ENCODE data around the gene MMRN2. TPM values are rescaled to one million over a fixed set of nuclear protein-coding genes. Genes with fewer than 3 reads are reported as not detected.

Gene MMRN2
- polyA plus RNA-seq, 1 of the 3 experiments (the other 2 are of a cell fraction), result 0.05 TPM

DNA sequence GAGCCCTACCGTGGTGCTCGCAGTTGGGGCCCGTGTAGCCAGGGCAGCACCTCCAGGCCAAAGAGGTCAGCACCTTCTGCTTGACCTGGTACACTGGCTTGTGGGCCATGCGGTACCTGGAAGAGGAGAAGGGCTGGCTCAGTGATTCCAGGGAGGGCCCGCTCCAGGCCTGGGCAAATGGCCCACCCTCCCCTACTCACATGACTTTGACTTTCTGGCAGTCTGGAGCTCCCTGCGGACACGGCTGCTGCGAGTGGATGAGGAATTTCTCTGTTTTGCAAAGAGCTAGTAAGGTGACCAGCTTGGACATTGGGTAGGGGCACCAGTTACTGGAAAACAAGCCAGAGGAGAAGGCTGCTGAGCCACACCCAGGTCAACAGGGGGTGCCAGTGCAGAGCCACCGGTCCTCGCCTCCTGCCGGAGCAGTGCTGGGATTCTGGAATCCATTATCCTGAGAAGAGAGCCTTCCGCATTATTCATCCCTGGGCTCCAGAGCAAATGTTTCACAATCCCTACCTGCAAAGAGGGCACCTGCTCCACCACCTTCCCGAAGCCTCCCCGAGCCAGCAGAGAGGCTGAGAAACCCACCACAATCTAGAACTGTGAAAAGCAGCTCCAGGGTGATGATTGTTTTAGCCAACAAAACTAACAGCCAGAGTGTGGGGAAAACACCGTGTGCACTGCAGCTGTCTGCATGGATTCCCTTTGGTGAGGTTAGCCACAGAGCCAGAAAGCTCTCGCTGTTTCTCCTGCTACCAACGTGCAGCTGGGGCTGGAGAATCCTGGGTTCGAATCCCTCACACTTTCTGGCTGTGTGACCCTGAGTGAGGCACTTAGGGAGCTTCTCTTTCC is 11.8 kb downstream of the MMRN2 start:
- DNase-seq, result peak; percentile 68
- H3K27me3 ChIP-seq (ENCODE audit: insufficient read depth), result no peaks in the 10 kb centered on the region
- no peaks in the 10 kb centered on the region for H3K36me3 ChIP-seq (replicated peaks in 1 of 2; ENCODE audit: control insufficient read depth in 1 of 2, insufficient read depth in 2 of 2, low read length in 1 of 2)
- no peak overlapping the region for H3K4me3 ChIP-seq (ENCODE audit: low read depth in 2 of 2, low read length in 1 of 2)
- H3K9ac ChIP-seq, result no peak overlapping the region
- no peak overlapping the region for H3K4me2 ChIP-seq
- no peaks in the 10 kb centered on the region for H3K9me3 ChIP-seq
- ChIA-PET POLR2A (interaction anchor here (0.7 kb wide), 1 partner anchor 233 kb away, joined by 3 read pairs; no protein-coding TSS in a partner anchor), CTCF (interaction anchor here (0.7 to 1.9 kb wide), 11 partner anchors 9 to 259 kb away, joined by 3 to 9 read pairs (median 3); no protein-coding TSS in a partner anchor)
- H3K79me2 ChIP-seq (ENCODE audit: insufficient read depth), result no peaks in the 10 kb centered on the region
- H4K20me1 ChIP-seq (ENCODE audit: insufficient read depth), result no peaks in the 10 kb centered on the region
- no peak for TF ChIP-seq TAF1 (IDR thresholded peaks at IDR 0.05; ENCODE audit: borderline replicate concordance, low read depth, low read length)
- TF ChIP-seq CTCF (IDR thresholded peaks at IDR 0.05), result peak; percentile 27
- TF ChIP-seq RAD21 (IDR thresholded peaks at IDR 0.05; ENCODE audit: low read length), result peak; percentile 59
- TF ChIP-seq TEAD4 (IDR thresholded peaks at IDR 0.05; ENCODE audit: borderline replicate concordance, insufficient read depth), result no peak
- no peak for TF ChIP-seq MXI1 (IDR thresholded peaks at IDR 0.05; ENCODE audit: low read depth, low read length)
- no peak for TF ChIP-seq USF2 (IDR thresholded peaks at IDR 0.05; ENCODE audit: borderline replicate concordance, low read depth, low read length)
- no peak for TF ChIP-seq CHD2 (IDR thresholded peaks at IDR 0.05; ENCODE audit: low read length, partially characterized antibody)
- H3K9me2 ChIP-seq, result no peaks in the 10 kb centered on the region
- peaks cover 0 to 18% of the 10 kb centered on the region in 2 experiments; a peak in 1 of 4 replicates for H3K4me1 ChIP-seq (ENCODE audit: control insufficient read depth in 1 of 2, insufficient read depth in 2 of 2, low read depth in 1 of 2, low read length in 1 of 2)
- WGBS (ENCODE audit: low lambda C conversion rate), result 79% methylated on average over 11 of the region's 18 CpGs
- no peaks in the 10 kb centered on the region for H3F3A ChIP-seq (replicated peaks; ENCODE audit: insufficient read depth)
- H3K27ac ChIP-seq (ENCODE audit: low read depth in 2 of 2, low read length in 1 of 2), result no peak overlapping the region; a peak in 1 of 4 replicates
- H2AFZ ChIP-seq (ENCODE audit: low read depth), result no peak overlapping the region

GRCh38 chr10:86944907-86945306 is 12.5 kb downstream of the MMRN2 start:
- 82% methylated on average over 3 of the region's 3 CpGs for WGBS (ENCODE audit: low lambda C conversion rate)
- ChIA-PET POLR2A (no interaction called here), CTCF (interaction anchor here (0.7 to 1.8 kb wide), 9 partner anchors 13 to 259 kb away, joined by 3 to 9 read pairs (median 3); no protein-coding TSS in a partner anchor)
- Histone ChIP-seq H3K4me2 (no peak overlapping the region), H3K4me3 (ENCODE audit: low read depth in 2 of 2, low read length in 1 of 2) (no peak overlapping the region), H3F3A (replicated peaks; ENCODE audit: insufficient read depth) (no peaks in the 10 kb centered on the region), H3K36me3 (replicated peaks in 1 of 2; ENCODE audit: control insufficient read depth in 1 of 2, insufficient read depth in 2 of 2, low read length in 1 of 2) (no peaks in the 10 kb centered on the region), H3K9me3 (no peaks in the 10 kb centered on the region), H2AFZ (ENCODE audit: low read depth) (no peak overlapping the region), H3K9ac (no peak overlapping the region), H4K20me1 (ENCODE audit: insufficient read depth) (no peaks in the 10 kb centered on the region), H3K27me3 (ENCODE audit: insufficient read depth) (no peaks in the 10 kb centered on the region), H3K4me1 (ENCODE audit: control insufficient read depth in 1 of 2, insufficient read depth in 2 of 2, low read depth in 1 of 2, low read length in 1 of 2) (peaks cover 0 to 18% of the 10 kb centered on the region in 2 experiments; a peak in 1 of 4 replicates), H3K79me2 (ENCODE audit: insufficient read depth) (no peaks in the 10 kb centered on the region), H3K9me2 (no peaks in the 10 kb centered on the region), H3K27ac (ENCODE audit: low read depth in 2 of 2, low read length in 1 of 2) (no peak overlapping the region)
- DNase-seq, result no peak
- no peak for TF ChIP-seq TAF1 (IDR thresholded peaks at IDR 0.05; ENCODE audit: borderline replicate concordance, low read depth, low read length)
- TF ChIP-seq JUND (IDR thresholded peaks at IDR 0.05), result no peak
- TF ChIP-seq, protein P1, sequence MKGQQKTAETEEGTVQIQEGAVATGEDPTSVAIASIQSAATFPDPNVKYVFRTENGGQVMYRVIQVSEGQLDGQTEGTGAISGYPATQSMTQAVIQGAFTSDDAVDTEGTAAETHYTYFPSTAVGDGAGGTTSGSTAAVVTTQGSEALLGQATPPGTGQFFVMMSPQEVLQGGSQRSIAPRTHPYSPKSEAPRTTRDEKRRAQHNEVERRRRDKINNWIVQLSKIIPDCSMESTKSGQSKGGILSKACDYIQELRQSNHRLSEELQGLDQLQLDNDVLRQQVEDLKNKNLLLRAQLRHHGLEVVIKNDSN (IDR thresholded peaks at IDR 0.05; ENCODE audit: borderline replicate concordance, low read depth), result no peak
- no peak for TF ChIP-seq RFX5 (IDR thresholded peaks at IDR 0.05; ENCODE audit: low read length)
